Ishikawa (cell line): Measurements from ENCODE around the gene MRPL24.

Experiments used
- CEBPB ChIP-seq: IDR thresholded peaks from 2 replicates; pipeline ENCODE4 v1.6.1; 2012
- CREB1 ChIP-seq: IDR thresholded peaks from 2 replicates; pipeline ENCODE4 v1.6.1; 2012; ENCODE audit warnings: low read depth
- EGR1 ChIP-seq: IDR thresholded peaks from 2 replicates; pipeline ENCODE4 v1.6.1; 2012
- EP300 ChIP-seq: IDR thresholded peaks from 2 replicates; pipeline ENCODE4 v1.6.1; 2012; ENCODE audit warnings: borderline replicate concordance
- FOXM1 ChIP-seq: IDR thresholded peaks from 2 replicates; pipeline ENCODE4 v1.6.1; 2012; ENCODE audit warnings: low read depth, borderline replicate concordance
- NFIC ChIP-seq: IDR thresholded peaks from 2 replicates; pipeline ENCODE4 v1.6.1; 2012
- RAD21 ChIP-seq: IDR thresholded peaks from 2 replicates; pipeline ENCODE4 v1.6.1; 2012; ENCODE audit warnings: low read depth
- TAF1 ChIP-seq: IDR thresholded peaks from 2 replicates; pipeline ENCODE4 v1.6.1; 2012; ENCODE audit warnings: low read depth, mild to moderate bottlenecking
- TCF12 ChIP-seq: IDR thresholded peaks from 2 replicates; pipeline ENCODE4 v1.6.1; 2012; ENCODE audit warnings: low read depth
- TEAD4 ChIP-seq: IDR thresholded peaks from 2 replicates; pipeline ENCODE4 v1.6.1; 2012
- YY1 ChIP-seq: IDR thresholded peaks from 2 replicates; pipeline ENCODE4 v1.6.1; 2012; ENCODE audit warnings: low read depth
- ZBTB7A ChIP-seq: IDR thresholded peaks from 2 replicates; pipeline ENCODE4 v1.6.1; 2012; ENCODE audit warnings: low read depth
- TF ChIP-seq, protein P1 (sequence below): IDR thresholded peaks from 2 replicates; pipeline ENCODE4 v1.6.1; 2012; ENCODE audit warnings: low read depth, mild to moderate bottlenecking
- TF ChIP-seq, protein P2 (sequence below): IDR thresholded peaks from 2 replicates; pipeline ENCODE4 v1.6.1; 2012
- TF ChIP-seq, protein P3 (sequence below): IDR thresholded peaks from 2 replicates; pipeline ENCODE4 v1.6.1; 2012

Gene MRPL24

DNA sequence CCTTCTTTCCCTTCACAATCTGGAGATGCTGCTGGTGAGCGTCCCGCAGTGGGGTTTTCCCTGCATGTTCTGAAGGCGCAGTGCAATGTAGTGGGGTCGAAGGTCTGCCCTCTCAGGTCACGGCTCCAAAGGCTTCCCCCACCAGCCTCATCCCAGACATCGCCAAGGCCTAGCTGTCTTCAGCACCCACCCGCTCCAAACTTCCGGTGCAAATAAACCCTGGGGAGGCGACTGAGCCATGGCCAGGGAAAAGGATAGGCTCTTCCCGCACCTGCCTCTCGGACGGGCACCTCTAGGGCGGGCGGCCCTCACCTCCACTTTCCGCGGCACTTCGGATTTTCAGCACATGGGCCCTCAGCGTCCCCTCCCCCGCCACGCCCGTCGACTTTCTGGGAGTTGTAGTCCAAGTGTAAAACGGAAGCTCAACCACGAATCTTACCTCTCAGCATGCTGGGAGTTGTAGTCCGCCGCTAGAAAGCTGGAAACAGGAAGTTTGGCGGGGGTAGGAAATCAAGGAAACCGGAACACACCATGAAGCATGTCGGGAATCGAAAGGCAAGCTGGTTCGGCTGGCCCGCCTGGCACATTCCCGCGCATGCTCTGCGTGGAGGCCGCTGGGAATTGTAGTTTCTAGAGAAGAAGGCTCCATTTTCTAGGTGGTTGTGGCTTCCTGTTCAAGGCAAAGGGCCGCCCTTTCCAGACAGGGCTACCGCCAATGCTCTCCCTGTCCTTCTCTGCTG lies at the start of gene MRPL24:
MRPL24 (minus strand) TSS at position 348 of the 740 bp plus-strand sequence. CDS start 2,384 bp downstream, outside the sequence.
- TF ChIP-seq TEAD4 (peak; percentile 27; the same call in 1 of the 2 replicates), CEBPB (no peak), EP300 (0 out of 2 replicates have a peak, but pooled peaks have one; percentile 41), YY1 (peak; percentile 89), CREB1 (peak; percentile 69), RAD21 (peak; percentile 18; the same call in 1 of the 2 replicates), FOXM1 (peak; percentile 52; the same call in 1 of the 2 replicates), TAF1 (peak; percentile 64), NFIC (peak; percentile 26; the same call in 1 of the 2 replicates), EGR1 (no peak), TCF12 (peak; percentile 86)
- TF ChIP-seq, protein P1, sequence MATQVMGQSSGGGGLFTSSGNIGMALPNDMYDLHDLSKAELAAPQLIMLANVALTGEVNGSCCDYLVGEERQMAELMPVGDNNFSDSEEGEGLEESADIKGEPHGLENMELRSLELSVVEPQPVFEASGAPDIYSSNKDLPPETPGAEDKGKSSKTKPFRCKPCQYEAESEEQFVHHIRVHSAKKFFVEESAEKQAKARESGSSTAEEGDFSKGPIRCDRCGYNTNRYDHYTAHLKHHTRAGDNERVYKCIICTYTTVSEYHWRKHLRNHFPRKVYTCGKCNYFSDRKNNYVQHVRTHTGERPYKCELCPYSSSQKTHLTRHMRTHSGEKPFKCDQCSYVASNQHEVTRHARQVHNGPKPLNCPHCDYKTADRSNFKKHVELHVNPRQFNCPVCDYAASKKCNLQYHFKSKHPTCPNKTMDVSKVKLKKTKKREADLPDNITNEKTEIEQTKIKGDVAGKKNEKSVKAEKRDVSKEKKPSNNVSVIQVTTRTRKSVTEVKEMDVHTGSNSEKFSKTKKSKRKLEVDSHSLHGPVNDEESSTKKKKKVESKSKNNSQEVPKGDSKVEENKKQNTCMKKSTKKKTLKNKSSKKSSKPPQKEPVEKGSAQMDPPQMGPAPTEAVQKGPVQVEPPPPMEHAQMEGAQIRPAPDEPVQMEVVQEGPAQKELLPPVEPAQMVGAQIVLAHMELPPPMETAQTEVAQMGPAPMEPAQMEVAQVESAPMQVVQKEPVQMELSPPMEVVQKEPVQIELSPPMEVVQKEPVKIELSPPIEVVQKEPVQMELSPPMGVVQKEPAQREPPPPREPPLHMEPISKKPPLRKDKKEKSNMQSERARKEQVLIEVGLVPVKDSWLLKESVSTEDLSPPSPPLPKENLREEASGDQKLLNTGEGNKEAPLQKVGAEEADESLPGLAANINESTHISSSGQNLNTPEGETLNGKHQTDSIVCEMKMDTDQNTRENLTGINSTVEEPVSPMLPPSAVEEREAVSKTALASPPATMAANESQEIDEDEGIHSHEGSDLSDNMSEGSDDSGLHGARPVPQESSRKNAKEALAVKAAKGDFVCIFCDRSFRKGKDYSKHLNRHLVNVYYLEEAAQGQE = no peak
- TF ChIP-seq, protein P2, sequence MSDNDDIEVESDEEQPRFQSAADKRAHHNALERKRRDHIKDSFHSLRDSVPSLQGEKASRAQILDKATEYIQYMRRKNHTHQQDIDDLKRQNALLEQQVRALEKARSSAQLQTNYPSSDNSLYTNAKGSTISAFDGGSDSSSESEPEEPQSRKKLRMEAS = peak; percentile 97
- TF ChIP-seq, protein P3, sequence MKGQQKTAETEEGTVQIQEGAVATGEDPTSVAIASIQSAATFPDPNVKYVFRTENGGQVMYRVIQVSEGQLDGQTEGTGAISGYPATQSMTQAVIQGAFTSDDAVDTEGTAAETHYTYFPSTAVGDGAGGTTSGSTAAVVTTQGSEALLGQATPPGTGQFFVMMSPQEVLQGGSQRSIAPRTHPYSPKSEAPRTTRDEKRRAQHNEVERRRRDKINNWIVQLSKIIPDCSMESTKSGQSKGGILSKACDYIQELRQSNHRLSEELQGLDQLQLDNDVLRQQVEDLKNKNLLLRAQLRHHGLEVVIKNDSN = peak; percentile 65

DNA sequence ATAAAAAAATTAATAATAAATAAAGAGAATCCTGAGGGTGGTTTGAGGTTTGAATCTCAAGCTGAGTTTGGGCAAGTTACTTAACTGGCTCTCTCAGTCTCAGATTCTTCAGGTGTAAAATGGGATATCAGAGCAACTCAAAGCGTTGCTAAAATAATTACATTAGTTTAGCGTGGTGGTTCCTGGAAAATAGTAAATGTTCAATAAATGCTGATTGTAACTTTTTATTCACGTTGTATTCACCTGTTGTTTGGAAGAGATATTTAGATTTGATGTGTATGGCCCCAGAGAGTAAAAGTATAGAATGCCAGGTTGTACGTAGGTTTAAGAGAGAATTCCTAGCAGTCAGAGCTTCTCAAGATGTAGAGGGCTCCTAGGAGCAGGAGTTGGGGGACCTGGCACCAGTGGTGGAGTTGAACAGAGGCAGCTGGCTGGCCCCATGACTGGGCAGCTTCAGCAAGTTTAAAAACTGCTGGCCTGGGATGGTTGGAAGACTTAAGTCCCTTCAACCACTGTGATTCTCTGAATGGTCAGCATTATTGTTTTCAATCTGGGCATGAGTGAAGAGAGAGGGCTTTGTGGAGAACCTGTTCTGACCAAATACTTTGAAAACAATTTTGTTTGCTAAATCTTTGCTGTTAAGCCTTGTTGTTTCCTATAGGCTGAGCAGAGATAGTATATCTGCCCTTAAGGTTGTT lies 48.9 kb upstream of the MRPL24 start:
- no peak for TF ChIP-seq TEAD4
- no peak for TF ChIP-seq CEBPB
- TF ChIP-seq, protein P1 = no peak
- no peak for TF ChIP-seq NFIC
- TF ChIP-seq TCF12 = no peak

DNA sequence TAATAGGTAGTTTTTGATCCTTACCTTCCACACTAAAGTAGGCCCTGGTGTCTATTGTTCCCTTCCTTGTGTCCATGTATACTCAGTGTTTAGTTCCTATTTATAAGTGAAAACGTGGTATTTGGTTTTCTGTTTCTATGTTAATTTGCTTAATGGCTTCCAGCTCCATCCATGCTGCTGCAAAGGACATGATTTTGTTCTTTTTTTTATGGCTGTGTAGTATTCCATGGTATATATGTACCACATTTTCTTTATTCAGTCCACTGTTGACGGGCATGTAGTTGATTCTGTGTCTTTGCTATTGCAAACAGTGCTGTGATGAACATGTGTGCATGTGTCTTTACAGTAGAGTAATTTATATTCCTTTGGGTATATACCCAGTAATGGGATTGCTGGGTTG lies 47.2 kb upstream of the MRPL24 start:
- no peak for TF ChIP-seq ZBTB7A
- no peak for TF ChIP-seq CREB1
- no peak for TF ChIP-seq FOXM1
- no peak for TF ChIP-seq TCF12
- no peak for TF ChIP-seq EP300
- no peak for TF ChIP-seq TAF1
- no peak for TF ChIP-seq CEBPB
- TF ChIP-seq, protein P3 = no peak
- TF ChIP-seq NFIC = no peak
- TF ChIP-seq, protein P1 = no peak

DNA sequence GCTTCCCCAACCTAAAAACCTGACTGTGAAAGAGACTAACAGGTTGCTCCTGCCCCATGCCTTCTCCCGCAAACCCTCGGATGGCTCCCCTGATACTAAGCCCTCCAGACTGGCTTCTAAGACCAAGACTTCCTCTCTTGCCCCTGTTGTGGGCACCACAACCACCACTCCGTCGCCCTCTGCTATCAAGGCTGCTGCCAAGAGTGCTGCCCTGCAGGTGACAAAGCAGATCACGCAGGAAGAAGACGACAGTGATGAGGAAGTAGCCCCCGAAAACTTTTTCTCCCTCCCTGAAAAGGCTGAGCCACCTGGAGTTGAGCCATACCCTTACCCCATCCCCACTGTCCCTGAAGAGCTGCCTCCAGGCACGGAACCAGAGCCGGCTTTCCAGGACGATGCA lies 45.8 kb upstream of the MRPL24 start:
- TF ChIP-seq, protein P2 = no peak
- TF ChIP-seq, protein P1 = no peak
- TF ChIP-seq, protein P3 = no peak
- no peak for TF ChIP-seq FOXM1
- no peak for TF ChIP-seq EP300
- no peak for TF ChIP-seq NFIC
- no peak for TF ChIP-seq TAF1
- no peak for TF ChIP-seq TEAD4
